Right ventricle myocardium inferior (tissue), 1 donor: ENCODE results near the gene GPA33. TPM values are rescaled to one million over a fixed set of nuclear protein-coding genes. Genes with fewer than 3 reads are reported as not detected.

Source experiments
- ATAC-seq: fragments of 200-7000 bp; cut with Tn5 transposase; one replicate; pipeline ENCODE4 v1.9.1; 2020; ENCODE audit warnings: mild to moderate bottlenecking, moderate library complexity
- DNase-seq: peaks from one replicate; pipeline ENCODE4 v3.0.0; 2021; ENCODE audit errors: missing footprints
- intact Hi-C: fragments of 100-400 bp; cut with DNase I; formaldehyde crosslinking; loops from one replicate; pipeline ENCODE4 v1.11.0; 2022
- total RNA-seq: library from RNA; stranded (reverse); fragmentation: NEBNext Ultra II Directional; extraction: Animal tissue kit (Norgen Biotek cat#: 25700); gene quantifications from one replicate; pipeline ENCODE4 v1.2.1, GENCODE V29; 2021
- donor health status: DM: no; HTN: yes; CAD: no; lungs with severe emphysema.

The GPA33 gene
- total RNA-seq, 1 donor from 2014 or later = 0.62 TPM

GRCh38 chr1:167120899-167121298 lies 30.7 kb upstream of the GPA33 start:
- DNase-seq = no peak
- ATAC-seq = no peak
- intact Hi-C loops = loop anchor here (5.0 kb wide), 1 partner anchor 54 kb away; no protein-coding TSS in a partner anchor

- ATAC-seq (no peak), DNase-seq (no peak)
- intact Hi-C loops = loop anchor here (5.0 kb wide), 1 partner anchor 52 kb away; no protein-coding TSS in a partner anchor
Measured at GRCh38 chr1:167119696-167120095, 29.5 kb upstream of the GPA33 start.

GRCh38 chr1:167118188-167118587 lies 28.0 kb upstream of the GPA33 start:
- no peak for ATAC-seq

DNA sequence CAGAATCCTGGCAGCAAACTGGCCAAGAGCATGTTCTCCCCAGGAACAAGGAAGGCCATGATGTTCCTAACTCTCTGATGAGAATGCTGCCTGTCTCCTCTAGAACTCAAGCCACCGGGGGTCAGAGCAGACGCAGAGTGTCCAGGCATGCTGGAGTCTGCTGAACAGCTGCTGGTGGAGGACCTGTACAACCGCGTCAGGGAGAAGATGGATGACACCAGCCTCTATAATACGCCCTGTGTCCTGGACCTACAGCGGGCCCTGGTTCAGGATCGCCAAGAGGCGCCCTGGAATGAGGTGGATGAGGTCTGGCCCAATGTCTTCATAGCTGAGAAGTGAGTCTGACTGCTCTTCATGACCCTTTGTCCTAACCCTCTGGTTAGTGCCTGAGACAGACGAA lies 27.0 kb upstream of the GPA33 start:
- intact Hi-C loops = no loop called here
- peak; percentile 21 for ATAC-seq
- no peak for DNase-seq

More at GRCh38 chr1:167118188-167118587, 28.0 kb upstream of the GPA33 start:
- intact Hi-C loops = no loop called here
- DNase-seq = no peak

DNA sequence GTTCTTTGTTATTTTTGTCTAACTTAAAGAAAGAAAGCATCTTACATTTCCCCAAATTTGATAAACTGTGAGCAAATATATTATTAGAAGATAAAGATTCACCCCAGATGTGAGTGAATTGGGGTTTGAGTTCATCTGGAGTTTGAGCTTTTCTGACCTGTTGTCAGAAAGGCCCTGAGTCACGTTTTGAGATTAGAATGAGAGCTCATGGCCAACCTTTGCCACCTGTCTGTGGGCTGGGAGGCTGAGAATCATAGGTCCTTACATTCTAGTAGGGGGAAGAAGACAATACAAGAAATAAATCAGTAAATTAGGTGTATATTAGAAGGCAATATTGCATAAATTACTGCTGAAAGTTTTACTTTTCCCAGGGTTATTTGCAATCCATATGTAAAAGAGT lies 26.0 kb upstream of the GPA33 start:
- DNase-seq = no peak
- no peak for ATAC-seq
- intact Hi-C loops = no loop called here

DNA sequence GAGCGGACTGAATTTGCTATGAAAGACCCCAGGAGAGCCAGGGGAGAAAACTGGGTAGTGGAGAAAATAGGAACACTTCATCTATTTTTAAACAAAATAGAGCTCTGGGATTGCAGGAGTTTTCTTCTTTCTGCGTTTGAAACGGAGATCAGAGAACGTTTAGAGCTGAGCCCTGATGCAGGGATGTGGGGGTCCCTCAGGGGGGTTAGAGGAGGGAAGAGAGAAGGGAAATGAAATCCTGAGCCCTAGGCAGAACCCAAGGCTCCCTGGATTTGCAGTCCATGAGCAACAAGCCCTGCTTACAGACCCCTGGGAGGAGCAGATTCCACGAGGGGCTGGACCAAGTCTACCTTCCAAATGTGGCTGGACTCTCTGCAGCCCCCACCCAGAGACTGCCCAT lies 25.5 kb upstream of the GPA33 start:
- intact Hi-C loops = no loop called here
- ATAC-seq = no peak

GRCh38 chr1:167114725-167115124 lies 24.5 kb upstream of the GPA33 start:
- no peak for ATAC-seq
- intact Hi-C loops = no loop called here

More for the DNA sequence above, 25.5 kb upstream of the GPA33 start:
- no peak for DNase-seq

DNA sequence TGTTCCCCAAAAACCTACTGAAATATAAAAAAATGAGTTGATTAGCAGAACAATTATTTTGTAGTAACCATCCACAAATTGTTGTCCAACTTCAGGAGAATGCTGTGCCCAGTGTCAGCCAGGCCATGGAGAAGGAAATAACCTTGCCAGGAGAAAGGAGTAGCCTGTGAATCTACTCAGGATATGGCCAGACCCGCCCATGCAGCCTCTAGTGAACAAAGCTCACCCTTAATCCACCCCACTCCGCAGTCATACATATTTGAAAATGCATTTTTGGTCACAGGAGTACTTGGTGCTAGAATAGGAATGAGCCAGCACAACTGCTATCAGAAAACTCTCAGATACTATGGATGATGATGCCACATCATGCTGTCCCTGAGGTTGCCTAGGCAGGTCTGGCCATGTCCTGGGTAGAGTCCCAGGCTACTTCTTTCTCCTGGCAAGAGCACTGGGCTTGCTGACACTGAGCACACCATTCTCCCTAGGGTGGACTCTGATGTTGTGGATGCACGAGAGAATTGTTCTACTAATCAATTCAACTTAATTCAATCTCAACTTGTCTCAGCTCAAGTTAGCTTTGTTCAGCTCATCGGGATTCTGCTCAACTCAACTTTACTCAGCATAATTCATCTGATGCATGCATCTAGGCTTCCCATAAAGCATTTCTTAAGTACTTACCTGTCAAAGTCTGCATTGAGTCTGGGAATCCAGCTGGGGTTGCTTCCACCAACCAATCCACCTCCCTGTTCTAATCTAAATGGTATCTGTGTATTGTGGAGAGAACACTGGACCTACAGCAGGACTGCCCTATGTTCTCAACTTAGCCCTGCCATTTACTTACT lies 21.9 kb upstream of the GPA33 start:
- intact Hi-C loops = no loop called here
- DNase-seq = no peak
- peak; percentile 18 for ATAC-seq

More at GRCh38 chr1:167114725-167115124, 24.5 kb upstream of the GPA33 start:
- no peak for DNase-seq

- no peak for ATAC-seq
- intact Hi-C loops = no loop called here
- no peak for DNase-seq
Measured at GRCh38 chr1:167110586-167110985, 20.4 kb upstream of the GPA33 start.

- no peak for DNase-seq
- ATAC-seq = no peak
- intact Hi-C loops = no loop called here
Measured at GRCh38 chr1:167109125-167109524, 18.9 kb upstream of the GPA33 start.

- intact Hi-C loops = no loop called here
- DNase-seq (no peak), ATAC-seq (peak; percentile 62)
Measured at GRCh38 chr1:167107456-167107855, 17.3 kb upstream of the GPA33 start.

DNA sequence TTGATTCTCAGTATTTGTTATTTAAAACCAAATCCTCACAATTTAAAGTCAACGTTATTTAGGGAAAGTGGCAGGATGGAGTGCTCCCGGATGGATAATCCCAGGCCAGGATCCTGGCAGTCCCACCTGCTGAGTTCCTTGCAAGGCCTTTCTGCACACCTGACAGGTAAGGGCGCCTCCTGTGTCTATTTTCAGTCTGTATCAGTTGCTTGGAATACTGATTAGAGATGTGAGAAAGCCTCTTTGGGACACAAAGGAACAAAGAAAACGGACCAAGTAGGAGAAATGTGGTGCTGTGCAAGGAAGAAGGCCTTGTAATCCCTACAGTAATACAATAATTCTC lies 15.9 kb upstream of the GPA33 start:
- intact Hi-C loops = no loop called here
- ATAC-seq = no peak

GRCh38 chr1:167105271-167106118 lies 15.3 kb upstream of the GPA33 start:
- no peak for ATAC-seq
- intact Hi-C loops = no loop called here
- no peak for DNase-seq

More for the DNA sequence above, 15.9 kb upstream of the GPA33 start:
- DNase-seq = no peak

GRCh38 chr1:167104256-167104633 lies 14.1 kb upstream of the GPA33 start:
- intact Hi-C loops = no loop called here
- DNase-seq = no peak
- ATAC-seq = no peak

DNA sequence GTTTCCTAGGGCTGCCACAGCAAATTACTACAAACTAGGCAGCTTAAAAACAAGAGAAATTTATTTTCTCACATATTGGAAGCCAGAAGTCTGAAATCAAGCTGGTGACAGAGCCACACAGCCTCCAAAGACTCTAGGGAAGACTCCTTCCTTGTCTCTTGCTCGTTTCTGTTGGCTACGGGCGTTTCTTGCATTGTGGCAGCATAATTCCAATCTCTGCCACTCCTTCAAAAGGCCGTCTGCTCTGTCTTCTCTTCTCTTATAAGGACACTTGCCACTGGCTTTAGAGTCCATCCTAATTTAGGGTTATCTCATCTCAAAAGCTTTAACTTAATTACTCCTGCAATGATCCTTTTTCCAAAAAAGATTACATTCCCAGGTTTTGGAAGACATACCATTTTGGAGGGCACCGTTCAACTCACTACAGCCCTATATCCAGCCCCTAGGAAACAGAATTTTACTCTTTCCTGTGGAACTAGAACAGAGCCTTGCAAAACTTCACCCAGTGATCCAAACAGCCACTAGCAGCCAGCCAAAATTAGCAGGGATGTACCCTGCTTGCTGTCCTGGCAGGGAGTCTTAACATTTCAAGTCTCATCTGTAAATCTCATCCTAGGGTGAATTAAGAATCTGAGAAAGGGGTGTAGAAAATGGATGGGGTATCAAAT lies 12.9 kb upstream of the GPA33 start:
- intact Hi-C loops = no loop called here
- DNase-seq (no peak), ATAC-seq (no peak)

GRCh38 chr1:167101754-167102153 lies 11.6 kb upstream of the GPA33 start:
- intact Hi-C loops = no loop called here
- DNase-seq (no peak), ATAC-seq (no peak)

- intact Hi-C loops = no loop called here
- ATAC-seq = no peak
- DNase-seq = no peak
Measured at GRCh38 chr1:167100730-167101129, 10.6 kb upstream of the GPA33 start.

GRCh38 chr1:167099851-167100250 lies 9.7 kb upstream of the GPA33 start:
- intact Hi-C loops = no loop called here
- DNase-seq (no peak), ATAC-seq (no peak)

DNA sequence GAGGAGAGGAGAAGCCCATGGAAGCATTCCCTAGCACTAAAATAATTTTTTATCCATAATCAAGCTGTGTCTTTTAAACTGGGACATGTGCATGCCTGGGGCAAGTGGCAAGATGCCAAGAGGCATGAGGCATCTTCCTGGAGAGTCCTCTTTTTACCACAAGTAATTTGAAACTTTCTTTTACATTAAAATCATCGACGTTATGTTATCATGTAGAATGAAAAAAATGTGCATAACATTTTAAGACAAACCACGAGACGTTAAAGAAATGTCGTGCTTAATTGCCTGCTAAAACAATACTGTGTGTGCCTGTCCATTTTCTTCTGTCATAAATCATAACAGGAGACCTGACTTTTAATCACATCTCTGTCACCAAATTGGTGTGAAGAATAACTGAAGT lies 5.2 kb upstream of the GPA33 start:
- intact Hi-C loops = no loop called here
- ATAC-seq = no peak

More for the DNA sequence above, 5.2 kb upstream of the GPA33 start:
- DNase-seq = peak; percentile 55
